DND-41 (cell line): ENCODE measurements around the gene CD24.

Experiments
- ATAC-seq: fragments of 200-7000 bp; cut with Tn5 transposase; 3 replicates; pipeline ENCODE4 v1.9.1; 2021; ENCODE audit warnings: low read depth; ENCODE audit not compliant: insufficient read depth
- DNase-seq: peaks from one replicate; pipeline ENCODE4 v3.0.0-alpha.2; 2020
- H2AFZ ChIP-seq: 2 replicates; pipeline ENCODE4 v1.6.0; 2012; ENCODE audit warnings: low read depth, low read length
- H3K27ac ChIP-seq: 2 replicates; pipeline ENCODE4 v1.5.1; 2012; ENCODE audit warnings: low read length, inconsistent platforms
- H3K27me3 ChIP-seq: fragments of 200-600 bp; sonication (generic); 2 replicates; pipeline ENCODE4 v1.6.0; 2012; ENCODE audit warnings: low read length, mild to moderate bottlenecking, inconsistent platforms; ENCODE audit not compliant: insufficient read depth, poor library complexity
- H3K36me3 ChIP-seq: 2 replicates; pipeline ENCODE4 v1.5.1; 2012; ENCODE audit warnings: low read length, inconsistent platforms; ENCODE audit not compliant: insufficient read depth
- H3K4me1 ChIP-seq: 2 replicates; pipeline ENCODE4 v1.5.1; 2012; ENCODE audit warnings: mild to moderate bottlenecking, low read length; ENCODE audit not compliant: insufficient read depth
- H3K4me2 ChIP-seq: 2 replicates; pipeline ENCODE4 v1.6.0; 2012; ENCODE audit warnings: mild to moderate bottlenecking, moderate library complexity, low read length, inconsistent platforms; ENCODE audit not compliant: insufficient read depth
- H3K4me3 ChIP-seq, 2 experiments: fragments of 200-600 bp in 1 of 2; shearing (Covaris generic) in 1 of 2; 2 replicates each; pipeline ENCODE4 v1.5.1; 2012 to 2016; ENCODE audit warnings: inconsistent platforms in 2 of 2, low read length in 2 of 2, mild to moderate bottlenecking in 2 of 2, low read depth in 1 of 2, moderate library complexity in 1 of 2
- H3K79me2 ChIP-seq: 2 replicates; pipeline ENCODE4 v1.6.0; 2012; ENCODE audit warnings: low read length, inconsistent platforms; ENCODE audit not compliant: insufficient read depth
- H3K9ac ChIP-seq: 2 replicates; pipeline ENCODE4 v1.6.0; 2012; ENCODE audit warnings: low read depth, mild to moderate bottlenecking, inconsistent platforms, low read length, moderate library complexity
- H3K9me3 ChIP-seq: 2 replicates; pipeline ENCODE4 v1.5.1; 2012; ENCODE audit warnings: low read length, moderate library complexity, mild to moderate bottlenecking, inconsistent platforms; ENCODE audit not compliant: insufficient read depth, severe bottlenecking
- H4K20me1 ChIP-seq: 2 replicates; pipeline ENCODE4 v1.6.0; 2012; ENCODE audit warnings: low read length; ENCODE audit not compliant: insufficient read depth
- EZH2 ChIP-seq: IDR thresholded peaks from 3 replicates; pipeline ENCODE4 v1.6.1; 2012; ENCODE audit warnings: borderline replicate concordance, low read depth, mild to moderate bottlenecking, moderate library complexity, low read length, inconsistent platforms; ENCODE audit not compliant: severe bottlenecking
- TF ChIP-seq, protein P1 (sequence below): IDR thresholded peaks from 2 replicates; pipeline ENCODE4 v1.5.1; 2012; ENCODE audit warnings: borderline replicate concordance, low read length, moderate library complexity, mild to moderate bottlenecking; ENCODE audit not compliant: poor library complexity, severe bottlenecking; ENCODE audit errors: extremely low read depth

Gene CD24

DNA sequence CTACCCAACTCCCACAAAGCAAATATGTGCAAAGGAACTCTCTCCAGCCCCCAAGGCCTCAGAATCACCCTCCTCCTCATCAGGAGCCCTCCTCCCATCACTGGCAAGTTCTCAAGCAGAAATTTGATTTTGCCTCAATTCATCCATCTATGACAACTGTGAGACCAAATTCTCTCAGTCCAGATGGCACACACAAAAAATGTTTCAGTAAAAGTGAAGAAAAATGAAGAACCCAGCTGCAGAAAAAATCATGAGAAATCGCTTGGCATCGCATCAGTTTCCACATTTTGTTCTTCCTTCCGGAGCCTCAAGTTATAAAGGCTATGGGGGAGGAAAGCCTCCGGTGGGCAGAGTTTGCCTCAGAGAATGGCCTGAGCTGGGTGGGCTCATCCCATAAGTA, 6.4 kb upstream of the CD24 start:
- ATAC-seq (no peak), DNase-seq (no peak)
- Histone ChIP-seq H3K4me1 (0 out of 2 replicates have a peak, but pooled peaks cover 4% of the 10 kb centered on the region), H4K20me1 (no peaks in the 10 kb centered on the region), H3K9ac (no peak overlapping the region), H3K4me2 (no peak overlapping the region), H3K79me2 (no peaks in the 10 kb centered on the region), H3K4me3 (no peak overlapping the region), H2AFZ (no peak overlapping the region), H3K27me3 (peaks cover 4% of the 10 kb centered on the region), H3K9me3 (no peaks in the 10 kb centered on the region), H3K36me3 (no peaks in the 10 kb centered on the region), H3K27ac (no peak overlapping the region)
- TF ChIP-seq, protein P1, sequence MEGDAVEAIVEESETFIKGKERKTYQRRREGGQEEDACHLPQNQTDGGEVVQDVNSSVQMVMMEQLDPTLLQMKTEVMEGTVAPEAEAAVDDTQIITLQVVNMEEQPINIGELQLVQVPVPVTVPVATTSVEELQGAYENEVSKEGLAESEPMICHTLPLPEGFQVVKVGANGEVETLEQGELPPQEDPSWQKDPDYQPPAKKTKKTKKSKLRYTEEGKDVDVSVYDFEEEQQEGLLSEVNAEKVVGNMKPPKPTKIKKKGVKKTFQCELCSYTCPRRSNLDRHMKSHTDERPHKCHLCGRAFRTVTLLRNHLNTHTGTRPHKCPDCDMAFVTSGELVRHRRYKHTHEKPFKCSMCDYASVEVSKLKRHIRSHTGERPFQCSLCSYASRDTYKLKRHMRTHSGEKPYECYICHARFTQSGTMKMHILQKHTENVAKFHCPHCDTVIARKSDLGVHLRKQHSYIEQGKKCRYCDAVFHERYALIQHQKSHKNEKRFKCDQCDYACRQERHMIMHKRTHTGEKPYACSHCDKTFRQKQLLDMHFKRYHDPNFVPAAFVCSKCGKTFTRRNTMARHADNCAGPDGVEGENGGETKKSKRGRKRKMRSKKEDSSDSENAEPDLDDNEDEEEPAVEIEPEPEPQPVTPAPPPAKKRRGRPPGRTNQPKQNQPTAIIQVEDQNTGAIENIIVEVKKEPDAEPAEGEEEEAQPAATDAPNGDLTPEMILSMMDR, result no peak
- TF ChIP-seq EZH2, result no peak

DNA sequence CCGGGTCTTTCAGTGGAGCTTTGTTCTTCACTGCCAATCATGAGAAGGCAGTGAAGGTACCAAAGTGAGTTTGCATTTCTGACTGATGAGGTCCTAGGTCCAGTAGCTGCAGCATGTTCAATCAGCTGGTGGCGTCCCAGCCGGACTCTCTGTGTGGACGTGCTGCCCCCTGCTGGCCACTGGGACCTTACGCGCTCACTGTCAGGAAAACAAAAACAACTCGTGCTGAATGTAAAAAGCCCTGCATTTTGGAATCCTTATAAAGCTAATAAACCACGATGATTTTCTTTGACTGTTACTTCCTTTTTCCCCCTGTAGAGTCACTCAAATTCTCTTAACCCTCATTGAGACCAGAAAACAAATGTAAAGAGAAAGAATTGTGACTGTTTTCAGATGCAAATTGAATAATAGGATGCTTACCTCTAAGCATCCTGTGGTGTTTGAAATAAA, 4.9 kb upstream of the CD24 start:
- H3K79me2 ChIP-seq, result no peaks in the 10 kb centered on the region
- 0 out of 2 replicates have a peak overlapping the region, but pooled peaks have one; percentile 32 for H3K4me2 ChIP-seq
- no peaks in the 10 kb centered on the region for H3K36me3 ChIP-seq
- no peak overlapping the region for H3K27ac ChIP-seq
- ATAC-seq (peak; percentile 94), DNase-seq (peak; percentile 74)
- no peak for TF ChIP-seq EZH2
- TF ChIP-seq, protein P1, result peak; percentile 96
- 0 out of 2 replicates have a peak, but pooled peaks cover 4% of the 10 kb centered on the region for H3K4me1 ChIP-seq
- H3K4me3 ChIP-seq, result no peak overlapping the region
- H3K9ac ChIP-seq, result no peak overlapping the region
- H4K20me1 ChIP-seq, result no peaks in the 10 kb centered on the region
- no peaks in the 10 kb centered on the region for H3K9me3 ChIP-seq
- peaks cover 4% of the 10 kb centered on the region for H3K27me3 ChIP-seq
- H2AFZ ChIP-seq, result no peak overlapping the region; the same call in 1 of the 2 replicates

DNA sequence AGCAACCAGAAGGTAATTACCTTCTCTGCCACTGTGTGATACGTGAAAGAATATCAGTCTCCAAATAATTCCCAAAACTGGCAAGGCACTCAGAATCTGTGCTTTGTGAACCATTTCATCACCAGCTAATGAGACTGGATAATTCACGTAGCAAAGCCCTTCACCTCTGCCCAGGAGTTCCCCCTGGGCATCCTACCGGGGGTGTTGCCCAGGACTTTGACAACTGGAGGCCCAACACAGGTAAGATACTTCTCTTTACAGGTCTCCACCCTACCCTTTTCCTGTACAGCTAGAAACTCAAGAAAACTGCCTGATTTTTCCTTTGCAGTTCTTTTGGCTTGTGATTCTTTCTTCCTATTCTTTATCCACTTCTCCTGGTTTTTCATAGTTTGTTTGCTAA, 2.7 kb upstream of the CD24 start:
- Histone ChIP-seq H3K4me3 (no peak overlapping the region), H3K9ac (no peak overlapping the region), H3K4me2 (no peak overlapping the region), H2AFZ (no peak overlapping the region), H4K20me1 (no peaks in the 10 kb centered on the region), H3K9me3 (no peaks in the 10 kb centered on the region), H3K79me2 (no peaks in the 10 kb centered on the region), H3K36me3 (no peaks in the 10 kb centered on the region), H3K27me3 (peaks cover 4% of the 10 kb centered on the region), H3K27ac (no peak overlapping the region), H3K4me1 (0 out of 2 replicates have a peak, but pooled peaks cover 4% of the 10 kb centered on the region)
- DNase-seq (no peak), ATAC-seq (no peak)
- TF ChIP-seq, protein P1, result no peak
- no peak for TF ChIP-seq EZH2
